ENCODE data around the gene AFF3.

GRCh38 chr2:99949530-99949929 is 192.9 kb downstream of the AFF3 start:
- TF ChIP-seq CTCF (conservative IDR thresholded peaks at IDR 0.05; ENCODE audit: low read depth, low read length) (no peak), EZH2 (IDR thresholded peaks at IDR 0.05; ENCODE audit: borderline replicate concordance, low read depth, low read length, poor library complexity, severe bottlenecking) (no peak)

Data from A673 (cell line).